OCI-M2 (cell line): Measurements from ENCODE around the gene CARMIL3.

ENCODE experiments used
- DNase-seq: peaks from one replicate; lab custom pipeline; 2025; ENCODE audit not compliant: unreplicated experiment; lab: John Stamatoyannopoulos, UW

CARMIL3 gene

GRCh38 chr14:24062216-24062980 lies 10.6 kb downstream of the CARMIL3 start:
- DNase-seq = no peak

DNA sequence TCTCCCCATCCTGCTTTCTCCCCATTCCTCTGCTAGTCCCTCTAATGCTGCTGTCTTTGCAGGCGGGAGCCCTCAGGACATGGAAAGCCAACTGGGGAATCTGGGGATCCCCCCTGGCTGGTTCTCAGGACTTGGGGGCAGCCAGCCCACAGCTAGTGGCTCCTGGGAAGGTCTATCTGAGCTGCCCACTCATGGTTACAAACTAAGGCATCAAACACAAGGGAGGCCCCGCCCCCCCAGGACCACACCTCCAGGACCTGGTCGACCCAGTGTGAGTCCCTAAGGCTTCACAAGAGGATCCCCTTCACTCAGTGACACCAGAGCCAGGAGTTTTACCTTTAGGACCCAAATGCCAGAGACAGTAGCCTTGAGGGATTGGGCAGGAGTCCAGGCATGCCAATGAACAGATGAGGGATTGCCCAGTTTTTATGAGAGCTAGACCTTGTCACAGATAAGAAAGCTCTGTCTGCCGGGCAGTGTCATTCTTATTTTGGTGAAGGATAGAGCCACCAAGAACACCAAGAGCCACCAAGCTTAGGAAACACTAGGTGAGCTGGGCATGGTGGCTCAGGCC lies 11.5 kb downstream of the CARMIL3 start:
- no peak for DNase-seq

GRCh38 chr14:24064091-24064795 lies 12.4 kb downstream of the CARMIL3 start:
- DNase-seq = no peak

DNA sequence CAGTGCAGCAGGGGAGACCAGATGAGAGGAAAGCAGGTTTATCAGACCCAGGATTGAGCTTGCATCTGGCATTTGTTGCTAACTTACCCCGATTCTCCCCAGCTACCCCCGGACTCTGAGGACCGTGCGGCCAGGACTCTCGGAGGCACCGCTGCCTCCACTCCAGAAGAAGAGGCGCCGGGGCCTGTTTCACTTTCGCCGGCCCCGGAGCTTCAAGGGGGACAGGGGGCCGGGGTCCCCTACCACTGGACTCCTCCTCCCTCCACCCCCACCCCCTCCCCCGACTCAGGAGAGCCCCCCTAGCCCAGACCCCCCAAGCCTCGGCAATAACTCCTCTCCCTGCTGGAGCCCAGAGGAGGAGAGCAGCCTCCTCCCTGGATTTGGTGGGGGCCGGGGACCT lies 13.0 kb downstream of the CARMIL3 start:
- DNase-seq = no peak

DNA sequence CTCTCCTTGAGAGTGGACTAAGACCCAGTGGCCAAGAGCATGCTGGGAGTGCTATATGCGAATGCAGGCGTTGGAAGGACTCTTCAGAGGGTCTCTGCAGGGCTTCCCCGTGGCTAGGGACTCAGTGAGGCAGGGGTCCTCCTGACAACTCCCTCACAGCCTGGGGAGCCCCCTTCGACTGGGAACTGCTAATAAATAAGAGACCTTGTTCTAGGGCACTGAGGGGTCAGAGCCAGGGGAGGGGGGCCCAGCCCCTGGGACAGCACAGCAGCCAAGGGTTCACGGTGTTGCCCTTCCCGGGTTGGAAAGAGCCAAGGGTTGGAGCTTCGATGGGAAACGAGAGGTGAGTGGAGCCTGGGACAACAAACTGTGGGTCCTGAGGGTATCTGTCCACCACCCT lies 13.6 kb downstream of the CARMIL3 start:
- DNase-seq = no peak

- no peak for DNase-seq
These were observed 14.8 kb downstream of the CARMIL3 start for GRCh38 chr14:24066496-24067132.

GRCh38 chr14:24067133-24068082 lies 15.6 kb downstream of the CARMIL3 start:
- no peak for DNase-seq

DNA sequence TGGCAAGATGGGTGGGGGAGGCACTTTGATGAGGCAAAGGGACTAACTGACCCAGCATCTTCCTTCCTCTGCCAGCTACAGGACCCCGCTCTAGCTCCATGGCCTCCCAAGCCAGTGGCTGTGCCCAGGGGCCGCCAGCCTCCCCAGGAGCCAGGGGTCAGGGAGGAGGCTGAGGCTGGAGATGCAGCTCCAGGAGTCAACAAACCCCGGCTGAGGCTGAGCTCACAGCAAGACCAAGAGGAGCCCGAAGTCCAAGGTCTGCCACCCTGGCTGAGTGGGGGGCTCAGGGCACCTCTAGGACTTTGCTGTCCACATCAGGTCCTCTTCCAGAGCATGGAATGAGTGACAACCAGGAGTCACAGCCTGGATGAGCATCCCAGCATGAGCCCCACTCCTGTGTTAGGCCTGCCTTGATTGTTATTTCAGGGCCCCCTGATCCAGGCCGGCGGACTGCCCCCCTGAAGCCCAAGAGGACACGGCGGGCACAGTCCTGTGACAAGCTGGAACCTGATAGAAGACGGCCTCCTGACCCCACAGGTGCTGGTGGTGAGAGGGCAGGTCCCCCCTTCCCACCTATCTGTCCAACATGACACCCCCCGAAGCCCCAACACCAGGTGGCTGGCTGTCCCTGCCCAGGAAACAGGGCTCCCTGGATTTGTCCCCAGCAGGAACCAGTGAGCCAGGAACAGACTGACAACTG lies 17.1 kb downstream of the CARMIL3 start:
- no peak for DNase-seq

DNA sequence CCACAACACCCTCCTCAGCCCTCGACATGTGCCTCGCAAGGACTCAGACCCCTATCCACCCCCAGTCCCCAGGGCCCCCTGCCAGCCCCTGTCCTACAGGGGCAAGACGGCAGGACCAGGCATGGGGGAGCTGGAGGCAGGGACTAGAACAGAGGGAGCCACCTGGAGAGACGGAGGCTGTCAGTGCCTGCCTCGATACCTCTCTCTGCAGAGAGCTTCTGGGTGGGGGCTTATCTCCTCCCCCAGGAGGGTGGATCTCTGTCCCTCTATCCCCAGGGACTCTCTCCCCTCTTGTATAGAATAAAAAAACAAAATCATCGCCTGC lies 17.6 kb downstream of the CARMIL3 start:
- no peak for DNase-seq

- DNase-seq = no peak
These were observed 18.7 kb downstream of the CARMIL3 start for GRCh38 chr14:24070285-24071143.

DNA sequence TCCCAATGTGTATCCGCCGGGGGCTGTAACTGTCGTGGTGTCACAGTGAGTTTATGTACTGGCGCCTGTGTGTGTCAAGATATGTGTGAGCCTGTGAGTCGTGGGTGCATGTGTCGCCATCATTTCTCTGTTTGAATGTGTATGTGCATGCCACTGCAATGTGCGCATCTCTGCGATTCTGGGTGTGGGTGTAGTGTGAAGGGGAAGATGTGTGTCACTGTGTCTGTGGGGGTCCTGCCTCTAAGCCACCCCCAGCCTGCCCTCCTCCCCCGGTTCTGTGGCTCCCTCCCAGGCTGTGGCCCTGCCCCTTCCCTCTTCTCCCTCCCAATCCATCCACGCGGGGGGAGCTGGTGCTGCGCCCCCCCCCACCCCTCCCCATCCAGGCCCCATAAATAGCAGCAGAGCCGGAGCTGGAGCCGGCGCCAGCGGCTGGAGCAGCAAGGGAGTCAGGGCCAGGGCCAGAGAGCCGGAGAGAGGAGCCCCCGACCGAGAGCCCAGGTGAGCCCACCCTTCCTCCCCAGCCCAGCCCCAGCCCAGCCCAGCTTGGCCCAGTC lies 19.4 kb downstream of the CARMIL3 start, which contains the start of gene CPNE6:
Gene CPNE6 (plus strand): TSS at position 419 of the 554 bp plus-strand sequence. CDS start 1,375 bp downstream, outside the sequence.
- DNase-seq = no peak

DNA sequence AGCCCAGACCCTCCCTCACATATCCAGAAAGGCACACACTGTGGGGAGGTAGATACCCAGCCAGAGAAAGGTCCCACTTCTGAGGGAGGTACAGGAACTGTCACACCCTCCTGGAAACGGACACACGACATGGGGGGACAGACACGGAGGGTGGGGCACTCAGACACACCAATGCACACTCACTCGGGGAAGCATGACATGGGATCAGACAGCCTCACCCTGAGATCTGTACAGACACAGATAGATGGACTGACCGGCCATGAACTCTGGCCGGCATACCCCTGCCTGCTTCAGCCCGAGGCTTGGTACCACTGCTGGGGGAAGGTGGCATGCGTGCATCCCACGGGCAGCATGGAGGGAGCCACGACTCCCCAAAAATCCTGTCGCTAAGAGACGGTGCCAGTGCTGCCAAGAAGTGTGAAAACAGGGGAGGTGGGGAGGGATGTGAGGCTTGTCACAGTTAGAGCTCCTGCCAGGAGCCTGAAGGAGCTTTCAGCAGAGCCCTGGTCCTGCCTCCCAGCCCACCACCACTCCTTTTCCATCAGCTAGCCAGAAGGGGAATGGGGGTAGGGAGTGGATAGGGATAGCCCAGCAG lies 20.1 kb downstream of the CARMIL3 start:
- DNase-seq = no peak

DNA sequence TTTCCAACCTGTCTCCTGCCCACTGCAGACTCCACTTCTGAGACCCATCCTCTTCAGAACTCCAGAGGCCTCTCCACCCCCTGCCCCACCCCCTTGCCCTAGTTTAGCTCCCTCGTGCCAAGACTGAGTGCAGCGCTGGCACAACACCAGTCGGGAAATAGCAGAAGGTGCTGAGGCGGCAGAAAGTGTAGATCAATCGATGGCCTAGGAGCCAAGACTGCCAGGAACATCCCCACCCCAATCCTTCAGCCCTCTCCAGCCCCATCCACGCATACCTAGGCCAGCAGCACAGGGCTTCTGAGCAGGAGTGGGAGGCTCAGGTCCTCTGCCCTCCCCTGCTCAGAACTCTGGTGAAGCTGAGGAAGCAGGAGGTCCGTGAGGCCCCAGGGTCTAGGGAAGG lies 20.6 kb downstream of the CARMIL3 start:
- DNase-seq = no peak

- DNase-seq = no peak
These were observed 21.4 kb downstream of the CARMIL3 start for GRCh38 chr14:24072881-24073877.

DNA sequence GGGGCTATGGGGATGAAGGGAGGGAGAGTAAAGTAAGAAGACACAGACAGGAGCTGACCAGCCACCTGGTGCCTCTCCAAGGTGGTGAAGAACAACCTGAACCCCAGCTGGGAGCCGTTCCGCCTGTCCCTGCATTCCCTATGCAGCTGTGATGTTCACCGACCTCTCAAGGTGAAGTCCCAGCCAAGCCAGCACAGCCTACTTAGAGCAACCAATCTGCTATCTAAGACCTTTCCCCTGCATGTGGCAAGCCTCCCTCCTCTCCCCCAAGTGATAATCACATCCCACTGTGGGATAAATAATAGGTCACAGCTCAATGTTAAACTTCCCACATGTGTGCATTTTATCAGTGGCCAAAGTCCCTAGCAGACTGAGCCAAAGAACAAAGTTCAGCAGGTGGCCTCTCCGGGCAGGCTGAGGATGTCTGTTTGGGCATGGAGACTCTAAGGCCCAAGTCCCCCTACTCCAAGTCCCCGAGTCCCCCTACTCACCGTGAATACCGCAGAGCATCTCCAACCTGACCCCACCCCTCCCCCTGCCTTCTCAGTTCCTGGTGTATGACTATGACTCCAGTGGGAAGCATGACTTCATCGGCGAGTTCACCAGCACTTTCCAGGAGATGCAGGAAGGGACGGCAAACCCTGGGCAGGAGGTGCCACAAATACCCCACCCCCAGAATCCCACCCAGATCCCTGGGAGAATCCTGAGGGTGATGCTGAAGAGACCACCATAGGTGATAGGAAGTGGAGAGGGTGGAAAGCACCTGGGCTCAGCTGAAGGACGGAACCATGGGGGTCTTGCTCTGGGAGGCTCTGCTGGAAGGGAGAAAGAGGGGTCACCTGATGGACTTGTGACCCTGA lies 23.0 kb downstream of the CARMIL3 start:
- DNase-seq = no peak
